GM12878 (cell line): Measurements from ENCODE around the gene FAM161B. TPM values are rescaled to one million over a fixed set of nuclear protein-coding genes. Genes with fewer than 3 reads are reported as not detected.

Source experiments
- ATAC-seq: fragments of 200-7000 bp; cut with Tn5 transposase; 3 replicates; pipeline ENCODE4 v1.9.1; 2020; ENCODE audit warnings: mild to moderate bottlenecking, moderate library complexity
- BruUV-seq: library from RNA; stranded (reverse); fragments of 400-500 nt; replicated peaks from 2 replicates; lab custom pipeline; 2021; lab: Mats Ljungman, UMichigan
- CTCF ChIA-PET: fragments of 300-600 bp; sonication (Branson Sonifier 250); formaldehyde crosslinking; extraction: SDS; loops from one replicate; lab custom pipeline; 2021; ENCODE audit warnings: inconsistent platforms; lab: Yijun Ruan, JAX
- POLR2A ChIA-PET: fragments of 350-600 bp; formaldehyde crosslinking; extraction: SDS; loops from one replicate; lab custom pipeline; 2021; ENCODE audit warnings: inconsistent platforms; lab: Charles Lee
- RAD21 ChIA-PET: fragments of 300-600 bp; sonication (Branson Sonifier 250); formaldehyde crosslinking; loops from one replicate; lab custom pipeline; 2023; ENCODE audit warnings: antibody characterized with exemption; ENCODE audit not compliant: unreplicated experiment; lab: Charles Lee
- SMC1A ChIA-PET: fragments of 300-600 bp; sonication (Branson Sonifier 250); formaldehyde crosslinking; loops from one replicate; lab custom pipeline; 2023; ENCODE audit not compliant: unreplicated experiment, uncharacterized antibody; lab: Charles Lee
- DNase-seq: peaks from one replicate; pipeline ENCODE4 v3.0.0-alpha.2; 2011; ENCODE audit warnings: low read depth, low spot score
- FAIRE-seq: peaks from 3 replicates; lab custom pipeline; 2011; peaks lifted over from hg19 to GRCh38; lab: Jason Lieb, UNC
- H2AFZ ChIP-seq: 2 replicates; pipeline ENCODE4 v1.6.0; 2011; ENCODE audit warnings: low read depth, low read length, control low read depth; ENCODE audit not compliant: control insufficient read depth
- H3K27ac ChIP-seq: 2 replicates; pipeline ENCODE4 v1.5.1; 2011; ENCODE audit warnings: control low read depth; ENCODE audit not compliant: control insufficient read depth, insufficient read depth
- H3K27me3 ChIP-seq, 2 experiments: replicated peaks in 1 of 2; 2 replicates each; pipeline versions ENCODE4 v1.6.0 to v1.6.1; 2011; ENCODE audit warnings: low read length in 1 of 2; ENCODE audit not compliant: control insufficient read depth in 2 of 2, insufficient read depth in 2 of 2
- H3K36me3 ChIP-seq, 2 experiments: 2 replicates each; pipeline ENCODE4 v1.5.1; 2011; ENCODE audit warnings: low read length in 1 of 2; ENCODE audit not compliant: control insufficient read depth in 2 of 2, insufficient read depth in 2 of 2
- H3K4me1 ChIP-seq: 2 replicates; pipeline ENCODE4 v1.6.1; 2011; ENCODE audit warnings: mild to moderate bottlenecking, low read length, moderate library complexity, mixed read lengths; ENCODE audit not compliant: control insufficient read depth, insufficient read depth
- H3K4me2 ChIP-seq: 2 replicates; pipeline ENCODE4 v1.6.0; 2011; ENCODE audit warnings: control low read depth; ENCODE audit not compliant: control insufficient read depth, insufficient read depth
- H3K4me3 ChIP-seq: fragments of 200-600 bp; sonication (generic); 2 replicates; pipeline ENCODE4 v1.5.1; 2016
- H3K79me2 ChIP-seq: 2 replicates; pipeline ENCODE4 v1.6.0; 2011; ENCODE audit warnings: low read length; ENCODE audit not compliant: control insufficient read depth, insufficient read depth
- H3K9ac ChIP-seq: 2 replicates; pipeline ENCODE4 v1.8.0; 2011; ENCODE audit warnings: low read length, control low read depth, mixed read lengths; ENCODE audit not compliant: control insufficient read depth, insufficient read depth
- H3K9me3 ChIP-seq: replicated peaks from 3 replicates; pipeline ENCODE4 v1.5.1; 2011; ENCODE audit warnings: mild to moderate bottlenecking, low read length; ENCODE audit not compliant: control insufficient read depth, insufficient read depth
- H4K20me1 ChIP-seq: 2 replicates; pipeline ENCODE4 v1.6.0; 2011; ENCODE audit not compliant: control insufficient read depth, insufficient read depth
- BCLAF1 ChIP-seq: fragments of 450-650 bp; IDR thresholded peaks from 2 replicates; pipeline ENCODE4 v1.6.1; 2017; ENCODE audit warnings: antibody characterized with exemption, mild to moderate bottlenecking, moderate library complexity
- CEBPB ChIP-seq, 2 experiments: fragments of 150-350 bp in 1 of 2; IDR thresholded peaks; 2 replicates each; pipeline ENCODE4 v1.6.1; 2012 to 2014; ENCODE audit warnings: low read depth in 2 of 2, low read length in 2 of 2, borderline replicate concordance in 1 of 2, inconsistent platforms in 1 of 2
- CREB1 ChIP-seq: IDR thresholded peaks from 2 replicates; pipeline ENCODE4 v1.6.1; 2012; ENCODE audit warnings: low read depth, mild to moderate bottlenecking, inconsistent platforms
- EGR1 ChIP-seq, 2 experiments: IDR thresholded peaks; 1 replicate in 1 of 2; 2 replicates in 1 of 2; pipeline ENCODE4 v1.6.1; 2011 to 2012; ENCODE audit warnings: low read depth in 2 of 2, low read length in 2 of 2, borderline replicate concordance in 1 of 2, mild to moderate bottlenecking in 1 of 2, moderate library complexity in 1 of 2
- HDAC2 ChIP-seq: fragments of 200-600 bp; sonication (generic); IDR thresholded peaks from 2 replicates; pipeline ENCODE4 v1.6.1; 2017
- IRF4 ChIP-seq: IDR thresholded peaks from 2 replicates; pipeline ENCODE4 v1.6.1; 2011; ENCODE audit warnings: low read depth, low read length
- MTA3 ChIP-seq: IDR thresholded peaks from 2 replicates; pipeline ENCODE4 v1.6.1; 2012; ENCODE audit warnings: low read length, inconsistent platforms, borderline replicate concordance
- NBN ChIP-seq: fragments of 450-650 bp; IDR thresholded peaks from 2 replicates; pipeline ENCODE4 v1.6.1; 2016
- SMAD1 ChIP-seq: fragments of 450-650 bp; IDR thresholded peaks from 2 replicates; pipeline ENCODE4 v1.6.1; 2018; ENCODE audit warnings: mild to moderate bottlenecking, low read depth; ENCODE audit not compliant: partially characterized antibody
- SUPT20H ChIP-seq: IDR thresholded peaks from 2 replicates; pipeline ENCODE4 v1.6.1; 2011; ENCODE audit warnings: low read depth, mild to moderate bottlenecking, low read length, moderate library complexity, borderline replicate concordance; ENCODE audit not compliant: control insufficient read depth
- YY1 ChIP-seq: IDR thresholded peaks from 2 replicates; pipeline ENCODE4 v1.6.1; 2011; ENCODE audit warnings: low read depth, mild to moderate bottlenecking, low read length
- ZNF687 ChIP-seq: fragments of 450-650 bp; IDR thresholded peaks from 2 replicates; pipeline ENCODE4 v1.6.1; 2017; ENCODE audit warnings: mild to moderate bottlenecking, moderate library complexity
- WGBS: methylation state at CpG from one replicate; pipeline ENCODE4 v1.1.6; 2016; ENCODE audit warnings: low lambda C conversion rate; ENCODE audit not compliant: insufficient replicate concordance, insufficient coverage; ENCODE audit errors: missing lambda C conversion rate; 5-methylcytosine and 5-hydroxymethylcytosine counted together
- in situ Hi-C: fragments of 300-500 bp; cut with MboI; formaldehyde crosslinking; loops from 9 replicates; pipeline ENCODE4 v1.14.3; 2018; ENCODE audit warnings: mixed read lengths
- intact Hi-C: fragments of 100-400 bp; cut with micrococcal nuclease; formaldehyde crosslinking; loops from one replicate; pipeline ENCODE4 v1.14.2; 2022; ENCODE audit not compliant: unreplicated experiment
- polyA plus RNA-seq, 11 experiments: library from polyadenylated mRNA; depleted of rRNA in 4 of 11; unstranded in 6 of 11; stranded (reverse) in 5 of 11; fragments of >200 nt; fragmentation: Nextera tagmentation in 4 of 11; fragmentation: Illumina TruSeq in 1 of 11; extraction: Ambion mirVana in 4 of 11; extraction: Trizol in 1 of 11; gene quantifications; 1 replicate in 1 of 11; 2 replicates in 10 of 11; pipeline versions ENCODE4 v1.2.1 to v1.2.3, GENCODE V29; 2011 to 2016; ENCODE audit warnings: inconsistent platforms in 2 of 11, missing spikeins in 2 of 11, low read depth in 1 of 11
- total RNA-seq, 4 experiments: library from RNA; depleted of rRNA in 3 of 4; stranded (reverse); fragments of >200 nt in 3 of 4; fragmentation: Illumina TruSeq in 1 of 4; extraction: Trizol in 1 of 4; gene quantifications; 2 replicates each; pipeline versions ENCODE4 v1.2.1 to v1.2.3, GENCODE V29; 2013 to 2021

Gene FAM161B
- total and polyA plus RNA-seq, 10 of the 15 experiments (the other 5 are each of a cell fraction or from before 2014, with no cell fraction given): 0.33 to 1.2 (median 0.86) TPM

- no peak for ATAC-seq
- no peak for TF ChIP-seq SMAD1
- TF ChIP-seq CREB1: no peak
- no peak for TF ChIP-seq NBN
- no peak for TF ChIP-seq SUPT20H
- TF ChIP-seq HDAC2: no peak
- TF ChIP-seq ZNF687: no peak
- no peak for TF ChIP-seq YY1
- no peak for TF ChIP-seq BCLAF1
- no peak for TF ChIP-seq IRF4
- TF ChIP-seq CEBPB (IDR thresholded peaks at IDR 0.05; ENCODE audit: borderline replicate concordance in 1 of 2, low read depth in 2 of 2, low read length in 2 of 2): no peak
- TF ChIP-seq MTA3: no peak
- no peak for TF ChIP-seq EGR1 (IDR thresholded peaks at IDR 0.05; ENCODE audit: borderline replicate concordance in 1 of 2, low read depth in 2 of 2, low read length in 2 of 2)
- TF ChIP-seq, all 136 proteins: peak for 0
- FAIRE-seq: no peak
- H3K27ac ChIP-seq: no peak overlapping the region
- CTCF ChIA-PET: no interaction called here
- H2AFZ ChIP-seq: no peak overlapping the region
- no peaks in the 10 kb centered on the region for H4K20me1 ChIP-seq
- H3K79me2 ChIP-seq: peaks cover 12% of the 10 kb centered on the region
- WGBS: 48% methylated on average over 1 of the region's 1 CpG
- H3K9me3 ChIP-seq: no peaks in the 10 kb centered on the region
- POLR2A ChIA-PET: interaction anchor here (0.5 to 1.0 kb wide), 5 partner anchors 15 to 853 kb away, joined by 3 to 5 read pairs (median 3); no protein-coding TSS in a partner anchor
- peaks cover 9 to 24% of the 10 kb centered on the region in 2 experiments for H3K36me3 ChIP-seq
- BruUV-seq: no TSS peak
- intact Hi-C loops (no loop called here), in situ Hi-C loops (no loop called here)
- H3K4me3 ChIP-seq: no peak overlapping the region
- RAD21 ChIA-PET: no interaction called here
- H3K27me3 ChIP-seq: no peaks in the 10 kb centered on the region
- no peaks in the 10 kb centered on the region for H3K4me1 ChIP-seq
- DNase-seq: no peak
- no peak overlapping the region for H3K4me2 ChIP-seq
- SMC1A ChIA-PET: interaction anchor here (0.7 to 1.6 kb wide), 2 partner anchors 8 to 18 kb away, joined by 3 read pairs; no protein-coding TSS in a partner anchor
- H3K9ac ChIP-seq: no peak overlapping the region
Observed at GRCh38 chr14:73895939-73896338, 54.0 kb downstream of the FAM161B start.
